ENCODE data around the gene MMP28.

MMP28 gene

GRCh38 chr17:35735036-35735805 lies 60.2 kb downstream of the MMP28 start:
- peaks cover 10% of the 10 kb centered on the region for H3K4me1 ChIP-seq (ENCODE audit: control insufficient read depth, insufficient read depth, low read length)
- H3K36me3 ChIP-seq (ENCODE audit: control insufficient read depth, insufficient read depth, low read length), result peaks cover 2% of the 10 kb centered on the region
- WGBS, 2 experiments, result 93% methylated on average over 29 of the region's 29 CpGs
- H3K27ac ChIP-seq (ENCODE audit: insufficient read depth, low read depth, low read length, poor library complexity, severe bottlenecking), result no peak overlapping the region
- no peaks in the 10 kb centered on the region for H3K9me3 ChIP-seq (ENCODE audit: control insufficient read depth, low read length)
- H3K4me3 ChIP-seq (ENCODE audit: insufficient read depth, low read depth, low read length), result no peak overlapping the region
- peaks cover 9% of the 10 kb centered on the region for H3K27me3 ChIP-seq (ENCODE audit: control insufficient read depth, insufficient read depth, low read length, poor library complexity, severe bottlenecking)

- H3K27me3 ChIP-seq (ENCODE audit: control insufficient read depth, insufficient read depth, low read length, poor library complexity, severe bottlenecking), result peaks cover under 1% of the 10 kb centered on the region
- no peak overlapping the region for H3K4me3 ChIP-seq (ENCODE audit: insufficient read depth, low read depth, low read length)
- H3K27ac ChIP-seq (ENCODE audit: insufficient read depth, low read depth, low read length, poor library complexity, severe bottlenecking), result no peak overlapping the region
- H3K36me3 ChIP-seq (ENCODE audit: control insufficient read depth, insufficient read depth, low read length), result no peaks in the 10 kb centered on the region
- H3K9me3 ChIP-seq (ENCODE audit: control insufficient read depth, low read length), result no peaks in the 10 kb centered on the region
- peaks cover 14% of the 10 kb centered on the region for H3K4me1 ChIP-seq (ENCODE audit: control insufficient read depth, insufficient read depth, low read length)
- WGBS, 2 experiments, result 94 to 96% methylated on average over 7 of the region's 7 CpGs
Observed at GRCh38 chr17:35734396-35734795, 61.0 kb downstream of the MMP28 start.

- Histone ChIP-seq H3K9me3 (ENCODE audit: control insufficient read depth, low read length) (no peaks in the 10 kb centered on the region), H3K4me3 (ENCODE audit: insufficient read depth, low read depth, low read length) (no peak overlapping the region), H3K4me1 (ENCODE audit: control insufficient read depth, insufficient read depth, low read length) (peaks cover 18% of the 10 kb centered on the region), H3K27me3 (ENCODE audit: control insufficient read depth, insufficient read depth, low read length, poor library complexity, severe bottlenecking) (no peaks in the 10 kb centered on the region), H3K27ac (ENCODE audit: insufficient read depth, low read depth, low read length, poor library complexity, severe bottlenecking) (no peak overlapping the region), H3K36me3 (ENCODE audit: control insufficient read depth, insufficient read depth, low read length) (no peaks in the 10 kb centered on the region)
- 93% methylated on average over 6 of the region's 6 CpGs for WGBS, 2 experiments
Observed at GRCh38 chr17:35733366-35733765, 62.1 kb downstream of the MMP28 start.

DNA sequence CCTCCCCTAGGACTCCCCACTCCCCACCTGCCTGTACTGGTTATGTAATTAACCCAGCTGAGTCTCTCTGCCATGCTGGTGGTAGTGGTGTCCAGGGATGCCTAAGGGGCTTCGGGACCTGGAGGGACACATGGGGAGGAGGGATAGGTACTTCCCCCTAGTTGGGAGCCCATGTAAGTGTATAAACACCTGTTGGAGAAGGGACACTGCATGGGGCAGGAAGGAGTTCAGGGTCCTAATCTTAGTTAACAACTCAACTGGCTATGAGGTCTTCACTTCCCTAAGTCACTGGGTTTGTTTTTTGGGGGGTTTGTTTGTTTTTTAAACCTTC lies 62.7 kb downstream of the MMP28 start:
- Histone ChIP-seq H3K4me1 (ENCODE audit: control insufficient read depth, insufficient read depth, low read length) (peaks cover 22% of the 10 kb centered on the region), H3K36me3 (ENCODE audit: control insufficient read depth, insufficient read depth, low read length) (no peaks in the 10 kb centered on the region), H3K9me3 (ENCODE audit: control insufficient read depth, low read length) (no peaks in the 10 kb centered on the region), H3K27me3 (ENCODE audit: control insufficient read depth, insufficient read depth, low read length, poor library complexity, severe bottlenecking) (no peaks in the 10 kb centered on the region), H3K27ac (ENCODE audit: insufficient read depth, low read depth, low read length, poor library complexity, severe bottlenecking) (no peak overlapping the region), H3K4me3 (ENCODE audit: insufficient read depth, low read depth, low read length) (peak overlapping the region; percentile 71)
- WGBS, 2 experiments, result 53 to 61% methylated on average over 1 of the region's 1 CpG

GRCh38 chr17:35731917-35732805 lies 63.3 kb downstream of the MMP28 start:
- peaks cover 28% of the 10 kb centered on the region for H3K4me1 ChIP-seq (ENCODE audit: control insufficient read depth, insufficient read depth, low read length)
- H3K36me3 ChIP-seq (ENCODE audit: control insufficient read depth, insufficient read depth, low read length), result no peaks in the 10 kb centered on the region
- H3K27me3 ChIP-seq (ENCODE audit: control insufficient read depth, insufficient read depth, low read length, poor library complexity, severe bottlenecking), result no peaks in the 10 kb centered on the region
- peak overlapping the region; percentile 71 for H3K4me3 ChIP-seq (ENCODE audit: insufficient read depth, low read depth, low read length)
- no peaks in the 10 kb centered on the region for H3K9me3 ChIP-seq (ENCODE audit: control insufficient read depth, low read length)
- WGBS, 2 experiments, result 3 to 6% methylated on average over 26 to 47 of the region's 47 CpGs
- H3K27ac ChIP-seq (ENCODE audit: insufficient read depth, low read depth, low read length, poor library complexity, severe bottlenecking), result no peak overlapping the region

GRCh38 chr17:35731239-35731916 lies 64.1 kb downstream of the MMP28 start, which contains the start of gene RASL10B:
Gene RASL10B (plus strand): TSS chr17:35731639. CDS start chr17:35735185, 3,546 bp downstream.
- WGBS, 2 experiments, result 4% methylated on average over 31 to 44 of the region's 44 CpGs
- Histone ChIP-seq H3K4me1 (ENCODE audit: control insufficient read depth, insufficient read depth, low read length) (peaks cover 35% of the 10 kb centered on the region), H3K9me3 (ENCODE audit: control insufficient read depth, low read length) (no peaks in the 10 kb centered on the region), H3K36me3 (ENCODE audit: control insufficient read depth, insufficient read depth, low read length) (no peaks in the 10 kb centered on the region), H3K27me3 (ENCODE audit: control insufficient read depth, insufficient read depth, low read length, poor library complexity, severe bottlenecking) (no peaks in the 10 kb centered on the region), H3K27ac (ENCODE audit: insufficient read depth, low read depth, low read length, poor library complexity, severe bottlenecking) (no peak within 1 kb of the TSS), H3K4me3 (ENCODE audit: insufficient read depth, low read depth, low read length) (peak within 1 kb of the TSS; percentile 71)

- Histone ChIP-seq H3K9me3 (ENCODE audit: control insufficient read depth, low read length) (no peaks in the 10 kb centered on the region), H3K4me3 (ENCODE audit: insufficient read depth, low read depth, low read length) (no peak overlapping the region), H3K27me3 (ENCODE audit: control insufficient read depth, insufficient read depth, low read length, poor library complexity, severe bottlenecking) (no peaks in the 10 kb centered on the region), H3K27ac (ENCODE audit: insufficient read depth, low read depth, low read length, poor library complexity, severe bottlenecking) (no peak overlapping the region), H3K4me1 (ENCODE audit: control insufficient read depth, insufficient read depth, low read length) (peaks cover 43% of the 10 kb centered on the region), H3K36me3 (ENCODE audit: control insufficient read depth, insufficient read depth, low read length) (no peaks in the 10 kb centered on the region)
- 84 to 85% methylated on average over 10 of the region's 10 CpGs for WGBS, 2 experiments
Observed at GRCh38 chr17:35730400-35731005, 64.9 kb downstream of the MMP28 start.

DNA sequence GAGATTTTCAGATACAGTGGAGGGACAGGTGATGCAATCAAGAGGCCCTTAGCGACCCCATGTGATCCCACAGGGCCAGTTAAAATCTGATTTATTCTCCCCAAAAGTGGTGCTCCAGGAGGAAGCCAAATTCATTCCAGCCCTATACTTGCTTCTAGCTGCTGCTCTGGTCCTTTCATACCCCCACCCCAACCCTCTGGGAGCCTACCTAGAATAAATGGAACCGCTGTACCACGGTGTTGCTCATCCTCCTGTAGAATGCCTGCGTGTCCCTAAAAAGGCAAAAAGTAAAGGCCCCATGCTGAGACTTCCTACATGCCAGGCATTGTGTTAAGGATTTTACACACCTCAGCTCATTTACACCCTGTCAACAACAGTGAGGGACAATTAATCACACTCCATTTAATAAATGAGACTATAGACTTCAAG lies 66.0 kb downstream of the MMP28 start:
- WGBS, 2 experiments, result 13 to 20% methylated on average over 4 of the region's 4 CpGs
- no peak overlapping the region for H3K27ac ChIP-seq (ENCODE audit: insufficient read depth, low read depth, low read length, poor library complexity, severe bottlenecking)
- H3K36me3 ChIP-seq (ENCODE audit: control insufficient read depth, insufficient read depth, low read length), result peaks cover 4% of the 10 kb centered on the region
- no peaks in the 10 kb centered on the region for H3K9me3 ChIP-seq (ENCODE audit: control insufficient read depth, low read length)
- H3K4me3 ChIP-seq (ENCODE audit: insufficient read depth, low read depth, low read length), result no peak overlapping the region
- peaks cover 47% of the 10 kb centered on the region for H3K4me1 ChIP-seq (ENCODE audit: control insufficient read depth, insufficient read depth, low read length)
- no peaks in the 10 kb centered on the region for H3K27me3 ChIP-seq (ENCODE audit: control insufficient read depth, insufficient read depth, low read length, poor library complexity, severe bottlenecking)

- WGBS, 2 experiments, result 92% methylated on average over 3 of the region's 3 CpGs
Observed at GRCh38 chr17:35728551-35728950, 66.9 kb downstream of the MMP28 start.

More at GRCh38 chr17:35728551-35728950, 66.9 kb downstream of the MMP28 start:
- Histone ChIP-seq H3K36me3 (ENCODE audit: control insufficient read depth, insufficient read depth, low read length) (peaks cover 12% of the 10 kb centered on the region), H3K9me3 (ENCODE audit: control insufficient read depth, low read length) (no peaks in the 10 kb centered on the region), H3K27ac (ENCODE audit: insufficient read depth, low read depth, low read length, poor library complexity, severe bottlenecking) (no peak overlapping the region), H3K27me3 (ENCODE audit: control insufficient read depth, insufficient read depth, low read length, poor library complexity, severe bottlenecking) (no peaks in the 10 kb centered on the region), H3K4me3 (ENCODE audit: insufficient read depth, low read depth, low read length) (no peak overlapping the region), H3K4me1 (ENCODE audit: control insufficient read depth, insufficient read depth, low read length) (peaks cover 47% of the 10 kb centered on the region)
